CD4-positive, alpha-beta T cell (primary cell): ENCODE data around the gene EVC2. TPM values are rescaled to one million over a fixed set of nuclear protein-coding genes. Genes with fewer than 3 reads are reported as not detected.

Experiments used
- ATAC-seq: fragments of 200-7000 bp; cut with Tn5 transposase; one replicate; pipeline ENCODE4 v1.10.0; 2022; ENCODE audit warnings: mild to moderate bottlenecking; ENCODE audit not compliant: poor library complexity
- CTCF ChIA-PET: fragments of 350-600 bp; sonication (Branson Sonifier 250); formaldehyde crosslinking; loops from one replicate; lab custom pipeline; 2021; ENCODE audit warnings: antibody characterized with exemption, inconsistent platforms; lab: Charles Lee
- POLR2A ChIA-PET: fragments of 350-600 bp; sonication (Branson Sonifier 250); formaldehyde crosslinking; loops from one replicate; lab custom pipeline; 2021; ENCODE audit warnings: antibody characterized with exemption, inconsistent platforms; lab: Charles Lee
- DNase-seq, 14 experiments: peaks; one replicate each; pipeline ENCODE4 v3.0.0-alpha.2; 2013 to 2020; ENCODE audit warnings: mixed read lengths in 2 of 14
- H3K27ac ChIP-seq, 2 donors: one replicate each; pipeline versions ENCODE4 v1.5.1 to v1.7.0; 2013; ENCODE audit warnings: low read length in 2 of 2, low read depth in 1 of 2, mild to moderate bottlenecking in 1 of 2
- H3K27me3 ChIP-seq, 2 experiments: 1 replicate in 1 of 2; 2 replicates in 1 of 2; pipeline versions ENCODE4 v1.6.1 to v1.7.0; 2013; ENCODE audit warnings: low read length in 2 of 2, control low read depth in 1 of 2, mild to moderate bottlenecking in 1 of 2, moderate library complexity in 1 of 2; ENCODE audit not compliant: insufficient read depth in 2 of 2, control insufficient read depth in 1 of 2
- H3K36me3 ChIP-seq: one replicate; pipeline ENCODE4 v1.6.1; 2013; ENCODE audit warnings: low read length, control low read depth; ENCODE audit not compliant: insufficient read depth
- H3K4me1 ChIP-seq: one replicate; pipeline ENCODE4 v1.6.1; 2013; ENCODE audit warnings: low read length, control low read depth; ENCODE audit not compliant: insufficient read depth
- H3K4me3 ChIP-seq: one replicate; pipeline ENCODE4 v1.5.1; 2013; ENCODE audit warnings: mild to moderate bottlenecking, low read length, moderate library complexity
- H3K9me3 ChIP-seq, 2 experiments: 1 replicate in 1 of 2; 2 replicates in 1 of 2; pipeline versions ENCODE4 v1.6.1 to v1.7.0; 2013; ENCODE audit warnings: low read length in 2 of 2, mild to moderate bottlenecking in 2 of 2, control low read depth in 1 of 2, moderate library complexity in 1 of 2; ENCODE audit not compliant: control insufficient read depth in 1 of 2, insufficient read depth in 1 of 2
- H3K27ac Mint-ChIP-seq: one replicate; pipeline ENCODE4 v1.8.0; 2020; ENCODE audit warnings: mixed read lengths
- H3K27me3 Mint-ChIP-seq: one replicate; pipeline ENCODE4 v1.8.0; 2021; ENCODE audit warnings: mixed read lengths
- H3K36me3 Mint-ChIP-seq: one replicate; pipeline ENCODE4 v1.8.0; 2021; ENCODE audit warnings: low read depth, mixed read lengths
- H3K4me1 Mint-ChIP-seq: one replicate; pipeline ENCODE4 v1.8.0; 2021; ENCODE audit warnings: low read depth, mixed read lengths
- H3K4me3 Mint-ChIP-seq: one replicate; pipeline ENCODE4 v1.8.0; 2020; ENCODE audit warnings: mild to moderate bottlenecking, mixed read lengths
- H3K9me3 Mint-ChIP-seq: one replicate; pipeline ENCODE4 v1.8.0; 2020; ENCODE audit warnings: mixed read lengths
- CTCF ChIP-seq: fragments of 200-600 bp; IDR thresholded peaks from one replicate; pipeline ENCODE4 v1.8.0; 2022; ENCODE audit warnings: antibody characterized with exemption, mild to moderate bottlenecking
- intact Hi-C, 2 experiments: fragments of 100-400 bp; cut with DNase I in 1 of 2; cut with micrococcal nuclease in 1 of 2; formaldehyde crosslinking; loops; one replicate each; pipeline versions ENCODE4 v1.15.1 to v1.9.0; 2023 to 2025; cut with DNase I, micrococcal nuclease
- total RNA-seq, 174 experiments: library from RNA in 2 of 174; stranded (reverse) in 2 of 174; gene quantifications; one replicate each; pipeline ENCODE4 v1.2.3 and lab custom pipeline; 2021 to 2026

Gene EVC2
- total RNA-seq, 2 experiments from 2014 or later, result 1.1 to 1.3 TPM

DNA sequence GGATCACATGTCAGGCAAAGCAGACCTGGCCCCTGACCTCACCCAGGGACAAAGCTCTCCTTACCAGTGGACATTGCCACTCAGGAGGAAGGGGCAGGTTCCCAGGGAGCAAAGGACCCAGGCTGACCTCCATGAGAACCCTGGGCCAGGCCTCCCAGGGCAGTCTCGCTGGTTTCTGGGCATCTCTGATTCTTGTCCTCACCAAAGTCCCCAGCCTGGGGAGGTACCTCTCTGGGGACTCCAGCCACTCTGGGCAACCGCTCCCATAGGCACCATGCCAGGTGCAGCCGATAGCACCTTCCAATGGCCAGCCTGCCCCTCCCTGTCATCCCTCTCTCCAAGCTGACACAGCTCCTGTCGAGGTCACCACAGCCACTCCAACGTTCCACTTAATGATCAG lies 7.9 kb downstream of the EVC2 start:
- ATAC-seq, result no peak
- no peak overlapping the region for H3K27ac ChIP-seq
- Mint-ChIP-seq H3K27me3 (peaks cover 5% of the 10 kb centered on the region), H3K9me3 (peaks cover 2% of the 10 kb centered on the region), H3K36me3 (no peaks in the 10 kb centered on the region), H3K4me1 (no peaks in the 10 kb centered on the region), H3K27ac (no peak overlapping the region), H3K4me3 (no peak overlapping the region)
- no peak overlapping the region for H3K4me3 ChIP-seq
- H3K36me3 ChIP-seq, result no peaks in the 10 kb centered on the region
- intact Hi-C loops, result no loop called here
- TF ChIP-seq CTCF, result no peak
- no peaks in the 10 kb centered on the region for H3K4me1 ChIP-seq
- POLR2A ChIA-PET, result no interaction called here
- H3K27me3 ChIP-seq, result no peaks in the 10 kb centered on the region
- H3K9me3 ChIP-seq, result peaks cover 0 to 25% of the 10 kb centered on the region in 2 experiments
- CTCF ChIA-PET, result no interaction called here
- DNase-seq, result no peak

- peaks cover 0 to 16% of the 10 kb centered on the region in 2 experiments for H3K9me3 ChIP-seq
- no peaks in the 10 kb centered on the region for H3K36me3 Mint-ChIP-seq
- no peak overlapping the region for H3K4me3 Mint-ChIP-seq
- H3K27me3 Mint-ChIP-seq, result no peaks in the 10 kb centered on the region
- H3K27ac ChIP-seq, result no peak overlapping the region
- TF ChIP-seq CTCF, result no peak
- H3K4me3 ChIP-seq, result no peak overlapping the region
- no peaks in the 10 kb centered on the region for H3K4me1 ChIP-seq
- no peaks in the 10 kb centered on the region for H3K36me3 ChIP-seq
- intact Hi-C loops, result no loop called here
- no peak for ATAC-seq
- no peak overlapping the region for H3K27ac Mint-ChIP-seq
- H3K4me1 Mint-ChIP-seq, result no peaks in the 10 kb centered on the region
- POLR2A ChIA-PET, result no interaction called here
- no peaks in the 10 kb centered on the region for H3K9me3 Mint-ChIP-seq
- no peaks in the 10 kb centered on the region for H3K27me3 ChIP-seq
- DNase-seq, result no peak
- CTCF ChIA-PET, result no interaction called here
Measured at GRCh38 chr4:5696341-5696740, 12.0 kb downstream of the EVC2 start.

GRCh38 chr4:5693871-5694270 lies 14.5 kb downstream of the EVC2 start:
- Mint-ChIP-seq H3K9me3 (no peaks in the 10 kb centered on the region), H3K4me1 (no peaks in the 10 kb centered on the region), H3K27ac (no peak overlapping the region), H3K36me3 (no peaks in the 10 kb centered on the region), H3K4me3 (no peak overlapping the region), H3K27me3 (no peaks in the 10 kb centered on the region)
- Histone ChIP-seq H3K36me3 (no peaks in the 10 kb centered on the region), H3K4me3 (no peak overlapping the region), H3K27me3 (no peaks in the 10 kb centered on the region), H3K27ac (no peak overlapping the region), H3K9me3 (peaks cover 0 to 9% of the 10 kb centered on the region in 2 experiments), H3K4me1 (no peaks in the 10 kb centered on the region)
- DNase-seq (no peak), ATAC-seq (no peak)
- no peak for TF ChIP-seq CTCF
- ChIA-PET POLR2A (no interaction called here), CTCF (no interaction called here)
- intact Hi-C loops, result no loop called here
